ENCODE results near the gene DCST1. TPM values are rescaled to one million over a fixed set of nuclear protein-coding genes. Genes with fewer than 3 reads are reported as not detected.

The DCST1 gene
- total RNA-seq, 1 experiment from 2014 or later, result 0.22 TPM

GRCh38 chr1:154996966-154997701, 36.5 kb upstream of the DCST1 start:
- H2AFZ ChIP-seq, result no peak overlapping the region
- no peaks in the 10 kb centered on the region for H3K9me3 ChIP-seq (ENCODE audit: insufficient read depth, low read depth)
- no peak for DNase-seq
- no peaks in the 10 kb centered on the region for H3K27me3 ChIP-seq (ENCODE audit: insufficient read depth, low read depth)
- H3K27ac ChIP-seq, result no peak overlapping the region
- no TSS peak for BruUV-seq (replicated peaks)
- POLR2A ChIA-PET (ENCODE audit: unreplicated experiment), result interaction anchor here (0.6 to 0.7 kb wide), 2 partner anchors 25 to 66 kb away, joined by 6 read pairs; partner anchors contain the start of gene EFNA4
- TF ChIP-seq CTCF (conservative IDR thresholded peaks at IDR 0.05) (no peak), EZH2 (IDR thresholded peaks at IDR 0.05; ENCODE audit: low read depth) (no peak)
- intact Hi-C loops (cut with micrococcal nuclease; ENCODE audit: unreplicated experiment), result no loop called here
- H3K79me2 ChIP-seq (ENCODE audit: low read depth), result peaks cover 7% of the 10 kb centered on the region; the same call in 1 of the 2 replicates
- no peaks in the 10 kb centered on the region for H3K9me2 ChIP-seq (ENCODE audit: insufficient read depth)
- no peaks in the 10 kb centered on the region for H3K36me3 ChIP-seq (ENCODE audit: low read depth)
- H3K4me3 ChIP-seq, result no peak overlapping the region
- H3F3A ChIP-seq (ENCODE audit: insufficient read depth, low read depth), result peaks cover 49% of the 10 kb centered on the region
- H3K4me1 ChIP-seq (replicated peaks; ENCODE audit: insufficient read depth), result peaks cover 28% of the 10 kb centered on the region
- CTCF ChIA-PET, result interaction anchor here (0.7 kb wide), 1 partner anchor 10 kb away, joined by 7 read pairs; no protein-coding TSS in a partner anchor
- no peaks in the 10 kb centered on the region for H4K20me1 ChIP-seq (ENCODE audit: insufficient read depth)
- no peak overlapping the region for H3K4me2 ChIP-seq

- Histone ChIP-seq H2AFZ (no peak overlapping the region), H3K79me2 (ENCODE audit: low read depth) (peaks cover 14% of the 10 kb centered on the region), H3K9me3 (ENCODE audit: insufficient read depth, low read depth) (no peaks in the 10 kb centered on the region), H3K4me3 (no peak overlapping the region), H3K9me2 (ENCODE audit: insufficient read depth) (no peaks in the 10 kb centered on the region), H4K20me1 (ENCODE audit: insufficient read depth) (no peaks in the 10 kb centered on the region), H3K4me2 (no peak overlapping the region), H3K36me3 (ENCODE audit: low read depth) (no peaks in the 10 kb centered on the region), H3K27me3 (ENCODE audit: insufficient read depth, low read depth) (no peaks in the 10 kb centered on the region), H3F3A (ENCODE audit: insufficient read depth, low read depth) (peaks cover 40% of the 10 kb centered on the region), H3K4me1 (replicated peaks; ENCODE audit: insufficient read depth) (peaks cover 25% of the 10 kb centered on the region), H3K27ac (no peak overlapping the region)
- DNase-seq, result no peak
- ChIA-PET CTCF (no interaction called here), POLR2A (ENCODE audit: unreplicated experiment) (no interaction called here)
- TF ChIP-seq EZH2 (IDR thresholded peaks at IDR 0.05; ENCODE audit: low read depth) (no peak), CTCF (conservative IDR thresholded peaks at IDR 0.05) (no peak)
- no TSS peak for BruUV-seq (replicated peaks)
- intact Hi-C loops (cut with micrococcal nuclease; ENCODE audit: unreplicated experiment), result no loop called here
Observed at GRCh38 chr1:154998201-154998780, 35.3 kb upstream of the DCST1 start.

- H3K27ac ChIP-seq, result no peak overlapping the region
- DNase-seq, result no peak
Observed at GRCh38 chr1:154998818-154999570, 34.6 kb upstream of the DCST1 start.

More at GRCh38 chr1:154998818-154999570, 34.6 kb upstream of the DCST1 start:
- no peak overlapping the region for H3K4me3 ChIP-seq
- intact Hi-C loops (cut with micrococcal nuclease; ENCODE audit: unreplicated experiment), result no loop called here
- CTCF ChIA-PET, result interaction anchor here (0.7 kb wide), 1 partner anchor 26 kb away, joined by 4 read pairs; no protein-coding TSS in a partner anchor
- H3K27me3 ChIP-seq (ENCODE audit: insufficient read depth, low read depth), result no peaks in the 10 kb centered on the region
- POLR2A ChIA-PET (ENCODE audit: unreplicated experiment), result no interaction called here
- H3K79me2 ChIP-seq (ENCODE audit: low read depth), result peaks cover 21% of the 10 kb centered on the region
- H3K4me1 ChIP-seq (replicated peaks; ENCODE audit: insufficient read depth), result peaks cover 25% of the 10 kb centered on the region
- no peaks in the 10 kb centered on the region for H3K36me3 ChIP-seq (ENCODE audit: low read depth)
- BruUV-seq (replicated peaks), result no TSS peak
- TF ChIP-seq EZH2 (IDR thresholded peaks at IDR 0.05; ENCODE audit: low read depth), result no peak
- peak; percentile 39; the same call in 1 of the 2 replicates for TF ChIP-seq CTCF (conservative IDR thresholded peaks at IDR 0.05)
- H3K9me3 ChIP-seq (ENCODE audit: insufficient read depth, low read depth), result no peaks in the 10 kb centered on the region
- no peak overlapping the region for H3K4me2 ChIP-seq
- H2AFZ ChIP-seq, result no peak overlapping the region
- peaks cover 34% of the 10 kb centered on the region for H3F3A ChIP-seq (ENCODE audit: insufficient read depth, low read depth)
- H4K20me1 ChIP-seq (ENCODE audit: insufficient read depth), result no peaks in the 10 kb centered on the region
- no peaks in the 10 kb centered on the region for H3K9me2 ChIP-seq (ENCODE audit: insufficient read depth)
